HG02852 (cell line): ENCODE measurements around the gene SLC8B1.

Source experiments
- ATAC-seq: cut with Tn5 transposase; IDR thresholded peaks from one replicate; pipeline ENCODE4 v1.9.1; 2021; ENCODE audit warnings: mild to moderate bottlenecking, moderate library complexity; ENCODE audit not compliant: unreplicated experiment

Gene SLC8B1

GRCh38 chr12:113325916-113326315 lies 9.0 kb downstream of the SLC8B1 start:
- ATAC-seq = no peak

- ATAC-seq = no peak
These were observed 12.6 kb downstream of the SLC8B1 start for GRCh38 chr12:113322343-113322742.

- ATAC-seq = no peak
These were observed 14.5 kb downstream of the SLC8B1 start for GRCh38 chr12:113320401-113320800.

- ATAC-seq = no peak
These were observed 15.8 kb downstream of the SLC8B1 start for GRCh38 chr12:113318900-113319628.

GRCh38 chr12:113318046-113318656 lies 16.8 kb downstream of the SLC8B1 start:
- no peak for ATAC-seq

- ATAC-seq = no peak
These were observed 17.8 kb downstream of the SLC8B1 start for GRCh38 chr12:113317122-113317521.

- ATAC-seq = no peak
These were observed 18.8 kb downstream of the SLC8B1 start for GRCh38 chr12:113316155-113316554.

- ATAC-seq = no peak
These were observed 19.6 kb downstream of the SLC8B1 start for GRCh38 chr12:113315358-113315757.

- ATAC-seq = no peak
These were observed 20.8 kb downstream of the SLC8B1 start for GRCh38 chr12:113314121-113314529.

GRCh38 chr12:113310489-113310888 lies 24.4 kb downstream of the SLC8B1 start:
- ATAC-seq = no peak

GRCh38 chr12:113306382-113306781 lies 28.5 kb downstream of the SLC8B1 start:
- ATAC-seq = no peak

- ATAC-seq = no peak
These were observed 29.5 kb downstream of the SLC8B1 start for GRCh38 chr12:113305281-113305856.

- ATAC-seq = no peak
These were observed 31.8 kb downstream of the SLC8B1 start for GRCh38 chr12:113302886-113303640.

- no peak for ATAC-seq
These were observed 32.4 kb downstream of the SLC8B1 start for GRCh38 chr12:113302466-113302865.

- ATAC-seq = no peak
These were observed 33.1 kb downstream of the SLC8B1 start for GRCh38 chr12:113301811-113302210.

GRCh38 chr12:113299619-113300237 lies 35.2 kb downstream of the SLC8B1 start:
- no peak for ATAC-seq

GRCh38 chr12:113298861-113299545 lies 35.9 kb downstream of the SLC8B1 start:
- ATAC-seq = no peak

- no peak for ATAC-seq
These were observed 36.5 kb downstream of the SLC8B1 start for GRCh38 chr12:113298472-113298817.

- ATAC-seq = no peak
These were observed 37.1 kb downstream of the SLC8B1 start for GRCh38 chr12:113297621-113298471.

- no peak for ATAC-seq
These were observed 37.7 kb downstream of the SLC8B1 start for GRCh38 chr12:113297214-113297587.
